Measurements from ENCODE around the gene MYT1.

DNA sequence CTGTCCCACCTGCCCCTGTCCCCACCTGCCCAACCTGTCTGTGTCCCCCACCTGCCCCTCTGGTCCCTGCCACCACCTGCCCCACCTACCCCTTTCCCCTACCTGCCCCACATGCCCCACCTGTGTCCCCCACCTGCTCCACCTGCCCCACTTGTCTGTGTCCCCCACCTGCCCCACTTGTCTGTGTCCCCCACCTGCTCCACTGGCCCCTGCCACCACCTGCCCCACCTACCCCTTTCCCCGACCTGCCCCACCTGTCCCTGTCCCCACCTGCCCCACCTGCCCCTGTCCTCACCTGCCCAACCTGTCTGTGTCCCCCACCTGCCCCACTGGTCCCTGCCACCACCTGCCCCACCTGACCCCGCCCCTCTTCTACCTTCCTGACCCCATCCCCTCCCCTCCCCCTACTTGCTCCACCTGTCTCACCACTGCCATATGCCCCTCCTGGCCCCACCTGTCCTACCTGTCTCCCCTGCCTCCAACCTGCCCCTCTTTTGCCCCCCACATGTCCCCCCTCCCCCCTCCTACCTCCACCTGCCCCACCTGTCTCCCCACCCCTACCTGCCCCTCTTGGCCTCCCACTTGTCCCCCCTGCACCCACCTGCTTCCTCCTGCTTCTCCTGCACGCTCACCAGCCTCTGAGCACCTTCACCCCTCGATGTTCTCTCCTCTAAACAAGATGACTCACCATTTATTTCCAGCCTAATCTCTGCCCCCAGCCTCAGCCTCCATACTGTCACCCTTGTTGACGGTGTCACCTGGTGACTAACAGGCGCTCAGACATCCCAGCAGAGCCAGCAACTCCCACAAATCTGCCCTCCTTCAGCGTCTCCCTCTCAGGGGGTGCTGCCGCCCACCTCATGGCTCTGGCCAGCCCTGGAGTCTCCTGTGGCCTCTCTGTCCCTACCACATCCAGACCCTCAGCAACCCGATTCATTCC, 5.6 kb upstream of the MYT1 start:
- TF ChIP-seq, protein P1, sequence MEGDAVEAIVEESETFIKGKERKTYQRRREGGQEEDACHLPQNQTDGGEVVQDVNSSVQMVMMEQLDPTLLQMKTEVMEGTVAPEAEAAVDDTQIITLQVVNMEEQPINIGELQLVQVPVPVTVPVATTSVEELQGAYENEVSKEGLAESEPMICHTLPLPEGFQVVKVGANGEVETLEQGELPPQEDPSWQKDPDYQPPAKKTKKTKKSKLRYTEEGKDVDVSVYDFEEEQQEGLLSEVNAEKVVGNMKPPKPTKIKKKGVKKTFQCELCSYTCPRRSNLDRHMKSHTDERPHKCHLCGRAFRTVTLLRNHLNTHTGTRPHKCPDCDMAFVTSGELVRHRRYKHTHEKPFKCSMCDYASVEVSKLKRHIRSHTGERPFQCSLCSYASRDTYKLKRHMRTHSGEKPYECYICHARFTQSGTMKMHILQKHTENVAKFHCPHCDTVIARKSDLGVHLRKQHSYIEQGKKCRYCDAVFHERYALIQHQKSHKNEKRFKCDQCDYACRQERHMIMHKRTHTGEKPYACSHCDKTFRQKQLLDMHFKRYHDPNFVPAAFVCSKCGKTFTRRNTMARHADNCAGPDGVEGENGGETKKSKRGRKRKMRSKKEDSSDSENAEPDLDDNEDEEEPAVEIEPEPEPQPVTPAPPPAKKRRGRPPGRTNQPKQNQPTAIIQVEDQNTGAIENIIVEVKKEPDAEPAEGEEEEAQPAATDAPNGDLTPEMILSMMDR (IDR thresholded peaks at IDR 0.05), result no peak
- TF ChIP-seq ZFX (IDR thresholded peaks at IDR 0.05; ENCODE audit: borderline replicate concordance), result no peak

Data from 22Rv1 (cell line).